ENCODE results near the gene TCEA2. TPM values are rescaled to one million over a fixed set of nuclear protein-coding genes. Genes with fewer than 3 reads are reported as not detected.
A peak's percentile ranks its signal among the peaks of the same experiment; 100 is the strongest.

Gene TCEA2
- total and polyA plus RNA-seq, 9 of the 15 experiments (the other 6 are each of a cell fraction or from before 2014, with no cell fraction given), result 1.4 to 28.7 (median 5.4) TPM

GRCh38 chr20:64062596-64063388, at the start of gene TCEA2 (continued):
- TF ChIP-seq HINFP (tag; conservative IDR thresholded peaks at IDR 0.05; ENCODE audit: low read depth) (no peak), TFE3 (CRISPR knock-in tag; IDR thresholded peaks at IDR 0.05) (peak; percentile 80), ZMIZ1 (IDR thresholded peaks at IDR 0.05; ENCODE audit: low read depth in 2 of 2, low read length in 2 of 2) (peak in 1 of 2 experiments; percentile 53; a peak in 1 of 4 replicates), CTBP1 (IDR thresholded peaks at IDR 0.05; ENCODE audit: borderline replicate concordance) (peak; percentile 80; the same call in 1 of the 2 replicates), EP300 (IDR thresholded peaks at IDR 0.05; ENCODE audit: low read length) (peak; percentile 9; the same call in 1 of the 2 replicates), ZKSCAN8 (CRISPR knock-in tag; IDR thresholded peaks at IDR 0.05) (no peak)
- TF ChIP-seq, protein P1, sequence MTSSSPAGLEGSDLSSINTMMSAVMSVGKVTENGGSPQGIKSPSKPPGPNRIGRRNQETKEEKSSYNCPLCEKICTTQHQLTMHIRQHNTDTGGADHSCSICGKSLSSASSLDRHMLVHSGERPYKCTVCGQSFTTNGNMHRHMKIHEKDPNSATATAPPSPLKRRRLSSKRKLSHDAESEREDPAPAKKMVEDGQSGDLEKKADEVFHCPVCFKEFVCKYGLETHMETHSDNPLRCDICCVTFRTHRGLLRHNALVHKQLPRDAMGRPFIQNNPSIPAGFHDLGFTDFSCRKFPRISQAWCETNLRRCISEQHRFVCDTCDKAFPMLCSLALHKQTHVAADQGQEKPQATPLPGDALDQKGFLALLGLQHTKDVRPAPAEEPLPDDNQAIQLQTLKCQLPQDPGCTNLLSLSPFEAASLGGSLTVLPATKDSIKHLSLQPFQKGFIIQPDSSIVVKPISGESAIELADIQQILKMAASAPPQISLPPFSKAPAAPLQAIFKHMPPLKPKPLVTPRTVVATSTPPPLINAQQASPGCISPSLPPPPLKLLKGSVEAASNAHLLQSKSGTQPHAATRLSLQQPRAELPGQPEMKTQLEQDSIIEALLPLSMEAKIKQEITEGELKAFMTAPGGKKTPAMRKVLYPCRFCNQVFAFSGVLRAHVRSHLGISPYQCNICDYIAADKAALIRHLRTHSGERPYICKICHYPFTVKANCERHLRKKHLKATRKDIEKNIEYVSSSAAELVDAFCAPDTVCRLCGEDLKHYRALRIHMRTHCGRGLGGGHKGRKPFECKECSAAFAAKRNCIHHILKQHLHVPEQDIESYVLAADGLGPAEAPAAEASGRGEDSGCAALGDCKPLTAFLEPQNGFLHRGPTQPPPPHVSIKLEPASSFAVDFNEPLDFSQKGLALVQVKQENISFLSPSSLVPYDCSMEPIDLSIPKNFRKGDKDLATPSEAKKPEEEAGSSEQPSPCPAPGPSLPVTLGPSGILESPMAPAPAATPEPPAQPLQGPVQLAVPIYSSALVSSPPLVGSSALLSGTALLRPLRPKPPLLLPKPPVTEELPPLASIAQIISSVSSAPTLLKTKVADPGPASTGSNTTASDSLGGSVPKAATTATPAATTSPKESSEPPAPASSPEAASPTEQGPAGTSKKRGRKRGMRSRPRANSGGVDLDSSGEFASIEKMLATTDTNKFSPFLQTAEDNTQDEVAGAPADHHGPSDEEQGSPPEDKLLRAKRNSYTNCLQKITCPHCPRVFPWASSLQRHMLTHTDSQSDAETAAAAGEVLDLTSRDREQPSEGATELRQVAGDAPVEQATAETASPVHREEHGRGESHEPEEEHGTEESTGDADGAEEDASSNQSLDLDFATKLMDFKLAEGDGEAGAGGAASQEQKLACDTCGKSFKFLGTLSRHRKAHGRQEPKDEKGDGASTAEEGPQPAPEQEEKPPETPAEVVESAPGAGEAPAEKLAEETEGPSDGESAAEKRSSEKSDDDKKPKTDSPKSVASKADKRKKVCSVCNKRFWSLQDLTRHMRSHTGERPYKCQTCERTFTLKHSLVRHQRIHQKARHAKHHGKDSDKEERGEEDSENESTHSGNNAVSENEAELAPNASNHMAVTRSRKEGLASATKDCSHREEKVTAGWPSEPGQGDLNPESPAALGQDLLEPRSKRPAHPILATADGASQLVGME (CRISPR knock-in tag; IDR thresholded peaks at IDR 0.05), result peak; percentile 92; the same call in 1 of the 2 replicates
- TF ChIP-seq, protein P2, sequence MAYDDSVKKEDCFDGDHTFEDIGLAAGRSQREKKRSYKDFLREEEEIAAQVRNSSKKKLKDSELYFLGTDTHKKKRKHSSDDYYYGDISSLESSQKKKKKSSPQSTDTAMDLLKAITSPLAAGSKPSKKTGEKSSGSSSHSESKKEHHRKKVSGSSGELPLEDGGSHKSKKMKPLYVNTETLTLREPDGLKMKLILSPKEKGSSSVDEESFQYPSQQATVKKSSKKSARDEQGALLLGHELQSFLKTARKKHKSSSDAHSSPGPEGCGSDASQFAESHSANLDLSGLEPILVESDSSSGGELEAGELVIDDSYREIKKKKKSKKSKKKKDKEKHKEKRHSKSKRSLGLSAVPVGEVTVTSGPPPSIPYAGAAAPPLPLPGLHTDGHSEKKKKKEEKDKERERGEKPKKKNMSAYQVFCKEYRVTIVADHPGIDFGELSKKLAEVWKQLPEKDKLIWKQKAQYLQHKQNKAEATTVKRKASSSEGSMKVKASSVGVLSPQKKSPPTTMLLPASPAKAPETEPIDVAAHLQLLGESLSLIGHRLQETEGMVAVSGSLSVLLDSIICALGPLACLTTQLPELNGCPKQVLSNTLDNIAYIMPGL (CRISPR knock-in tag; IDR thresholded peaks at IDR 0.05), result no peak
